Fibroblast of skin of back (primary cell): ENCODE results near the gene ZFYVE28.

ENCODE experiments used
- DNase-seq: peaks from one replicate; pipeline ENCODE4 v3.0.0-alpha.2; 2013

The ZFYVE28 gene

GRCh38 chr4:2302387-2303119 lies 115.9 kb downstream of the ZFYVE28 start:
- no peak for DNase-seq

- DNase-seq: no peak
These were observed 116.6 kb downstream of the ZFYVE28 start for GRCh38 chr4:2301806-2302205.

GRCh38 chr4:2301225-2301642 lies 117.2 kb downstream of the ZFYVE28 start:
- no peak for DNase-seq

GRCh38 chr4:2300431-2301224 lies 117.8 kb downstream of the ZFYVE28 start:
- no peak for DNase-seq

GRCh38 chr4:2299794-2300193 lies 118.7 kb downstream of the ZFYVE28 start:
- no peak for DNase-seq

GRCh38 chr4:2298532-2298991 lies 119.9 kb downstream of the ZFYVE28 start:
- no peak for DNase-seq

- no peak for DNase-seq
These were observed 120.6 kb downstream of the ZFYVE28 start for GRCh38 chr4:2297606-2298531.

GRCh38 chr4:2296631-2297601 lies 121.5 kb downstream of the ZFYVE28 start:
- DNase-seq: no peak

GRCh38 chr4:2295900-2296442 lies 122.5 kb downstream of the ZFYVE28 start:
- DNase-seq: no peak

- DNase-seq: no peak
These were observed 122.9 kb downstream of the ZFYVE28 start for GRCh38 chr4:2295500-2295899.

- peak; percentile 44 for DNase-seq
These were observed 125.8 kb downstream of the ZFYVE28 start for GRCh38 chr4:2292646-2293108.

GRCh38 chr4:2291705-2292645 lies 126.5 kb downstream of the ZFYVE28 start:
- no peak for DNase-seq

GRCh38 chr4:2290974-2291704 lies 127.3 kb downstream of the ZFYVE28 start:
- DNase-seq: no peak

GRCh38 chr4:2290488-2290887 lies 128.0 kb downstream of the ZFYVE28 start:
- DNase-seq: no peak

GRCh38 chr4:2289955-2290333 lies 128.5 kb downstream of the ZFYVE28 start:
- no peak for DNase-seq

- DNase-seq: no peak
These were observed 129.0 kb downstream of the ZFYVE28 start for GRCh38 chr4:2289311-2289954.

GRCh38 chr4:2288051-2288541 lies 130.3 kb downstream of the ZFYVE28 start:
- no peak for DNase-seq

GRCh38 chr4:2287594-2287915 lies 130.9 kb downstream of the ZFYVE28 start:
- no peak for DNase-seq
